Stimulated activated CD4-positive, alpha-beta T cell treated with anti-CD3 and anti-CD28 coated beads, Interleukin-12 subunit alpha, Interleukin-12 subunit beta, amount 100 ng/mL, for 4 hours (primary cell): ENCODE measurements around the gene GPR155.

Experiments used
- DNase-seq: peaks from one replicate; pipeline ENCODE4 v3.0.0-alpha.2; 2020

The GPR155 gene, protein sequence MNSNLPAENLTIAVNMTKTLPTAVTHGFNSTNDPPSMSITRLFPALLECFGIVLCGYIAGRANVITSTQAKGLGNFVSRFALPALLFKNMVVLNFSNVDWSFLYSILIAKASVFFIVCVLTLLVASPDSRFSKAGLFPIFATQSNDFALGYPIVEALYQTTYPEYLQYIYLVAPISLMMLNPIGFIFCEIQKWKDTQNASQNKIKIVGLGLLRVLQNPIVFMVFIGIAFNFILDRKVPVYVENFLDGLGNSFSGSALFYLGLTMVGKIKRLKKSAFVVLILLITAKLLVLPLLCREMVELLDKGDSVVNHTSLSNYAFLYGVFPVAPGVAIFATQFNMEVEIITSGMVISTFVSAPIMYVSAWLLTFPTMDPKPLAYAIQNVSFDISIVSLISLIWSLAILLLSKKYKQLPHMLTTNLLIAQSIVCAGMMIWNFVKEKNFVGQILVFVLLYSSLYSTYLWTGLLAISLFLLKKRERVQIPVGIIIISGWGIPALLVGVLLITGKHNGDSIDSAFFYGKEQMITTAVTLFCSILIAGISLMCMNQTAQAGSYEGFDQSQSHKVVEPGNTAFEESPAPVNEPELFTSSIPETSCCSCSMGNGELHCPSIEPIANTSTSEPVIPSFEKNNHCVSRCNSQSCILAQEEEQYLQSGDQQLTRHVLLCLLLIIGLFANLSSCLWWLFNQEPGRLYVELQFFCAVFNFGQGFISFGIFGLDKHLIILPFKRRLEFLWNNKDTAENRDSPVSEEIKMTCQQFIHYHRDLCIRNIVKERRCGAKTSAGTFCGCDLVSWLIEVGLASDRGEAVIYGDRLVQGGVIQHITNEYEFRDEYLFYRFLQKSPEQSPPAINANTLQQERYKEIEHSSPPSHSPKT

DNA sequence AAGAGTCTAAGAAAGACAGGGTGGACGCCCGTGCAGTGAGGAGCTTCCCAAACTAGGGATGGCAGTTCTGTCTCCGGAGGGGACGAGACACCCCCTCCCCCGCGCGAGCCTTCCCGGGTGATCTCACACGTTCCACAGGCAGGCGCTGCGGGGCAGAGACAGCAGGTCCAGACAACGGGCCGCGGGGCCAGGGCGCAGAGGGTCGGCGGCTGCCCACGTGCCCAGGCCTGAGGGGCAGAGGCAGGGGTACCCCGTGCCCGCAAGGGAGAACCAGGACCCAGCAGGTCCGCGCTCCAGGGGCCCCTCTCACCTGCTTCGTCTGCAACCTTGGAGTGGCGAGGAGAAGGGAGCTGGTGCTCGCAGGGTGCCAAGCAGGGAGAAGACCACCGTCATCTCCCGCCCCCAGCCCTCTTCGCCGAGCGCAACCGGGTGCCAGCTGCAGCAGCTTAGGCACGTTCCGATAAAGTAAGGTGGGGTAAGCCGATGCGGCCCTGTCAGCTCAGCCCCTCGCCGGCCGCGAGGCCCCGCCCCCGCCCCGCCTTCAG, at the start of gene GPR155:
TSS of gene GPR155 (minus strand) at position 467 of the 545 bp plus-strand sequence. CDS start 5,073 bp downstream, outside the sequence.
- peak; percentile 40 for DNase-seq

DNA sequence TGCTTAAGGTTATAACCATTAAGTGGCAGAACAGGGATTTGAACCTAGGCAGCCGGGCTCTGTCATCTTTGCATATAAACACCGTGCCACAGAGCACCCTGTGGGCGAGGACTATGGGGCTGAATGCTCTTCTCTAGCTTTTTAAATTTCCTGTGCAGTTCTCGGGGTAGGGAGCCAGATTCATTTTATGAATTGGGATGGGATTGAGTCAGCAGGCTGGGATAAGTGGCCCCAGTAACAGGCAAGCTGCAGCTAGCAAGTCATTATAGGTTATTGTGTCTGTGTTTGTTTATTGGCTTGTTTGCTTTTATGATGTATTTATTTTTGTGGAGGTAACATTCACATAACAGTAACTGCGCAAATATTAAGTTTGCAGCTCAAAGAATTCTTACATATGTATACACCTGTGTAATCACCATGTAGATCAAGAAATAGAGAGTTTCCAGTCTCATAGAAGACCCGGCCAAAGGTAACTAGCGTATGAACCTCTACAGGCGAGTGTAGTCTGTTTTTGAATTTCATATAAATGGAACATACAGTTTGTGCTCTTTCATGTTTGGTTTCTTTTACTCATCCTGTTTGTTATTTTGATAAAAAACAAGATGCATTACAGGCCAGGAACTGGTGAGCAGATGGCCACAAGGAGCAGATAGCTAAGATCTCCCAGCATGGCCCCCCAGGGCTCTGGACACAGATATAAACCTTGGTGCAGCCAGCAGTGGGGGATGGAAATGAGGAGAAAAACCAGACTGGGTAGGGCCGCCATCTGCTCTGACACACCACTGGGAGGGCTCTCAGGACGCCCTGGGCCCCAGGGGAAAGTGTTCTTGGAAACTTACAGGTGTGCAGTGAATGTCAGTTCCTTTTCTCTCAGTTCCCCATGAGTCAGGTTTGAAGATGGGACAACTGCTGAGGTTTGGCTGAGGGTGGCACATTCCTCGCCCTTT, 49.2 kb upstream of the GPR155 start:
- DNase-seq: no peak

DNA sequence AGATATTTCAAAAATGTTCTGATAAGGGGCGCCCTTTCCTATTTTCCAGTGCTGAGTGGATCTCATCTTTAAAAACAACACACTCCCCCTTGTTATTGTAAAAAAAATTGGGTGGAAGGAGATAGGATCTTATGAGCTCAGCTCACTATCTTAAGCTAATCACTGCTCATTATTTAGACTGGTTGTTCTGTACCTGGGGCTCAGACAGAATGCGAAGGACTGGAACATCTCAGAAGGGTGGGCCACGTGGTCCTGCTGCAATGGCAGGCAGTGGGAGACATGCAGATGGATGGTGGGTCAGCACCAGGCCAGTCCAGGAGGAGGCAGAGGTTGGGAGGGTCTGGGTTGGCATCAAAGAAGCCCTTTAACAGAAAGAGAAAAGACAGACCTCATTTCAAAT, 48.3 kb upstream of the GPR155 start:
- DNase-seq: no peak

DNA sequence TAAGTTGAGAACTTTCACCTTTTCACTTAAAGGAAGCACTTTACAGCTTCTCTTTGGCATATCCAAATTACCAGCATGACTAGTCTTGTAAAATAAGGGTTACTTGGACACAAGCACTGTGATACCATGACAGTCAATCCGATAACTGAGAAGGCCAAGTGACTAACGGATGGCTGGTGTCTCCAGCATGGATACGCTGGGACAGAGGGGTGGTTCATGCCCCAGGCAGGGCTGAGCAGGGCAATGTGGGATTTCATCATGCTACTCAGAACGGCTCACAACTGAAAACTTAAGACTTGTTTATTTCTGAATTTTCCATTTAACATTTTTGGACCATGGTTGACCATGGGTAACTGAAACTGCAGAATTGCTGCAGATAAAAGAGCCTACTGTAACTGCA, 43.1 kb upstream of the GPR155 start:
- no peak for DNase-seq

DNA sequence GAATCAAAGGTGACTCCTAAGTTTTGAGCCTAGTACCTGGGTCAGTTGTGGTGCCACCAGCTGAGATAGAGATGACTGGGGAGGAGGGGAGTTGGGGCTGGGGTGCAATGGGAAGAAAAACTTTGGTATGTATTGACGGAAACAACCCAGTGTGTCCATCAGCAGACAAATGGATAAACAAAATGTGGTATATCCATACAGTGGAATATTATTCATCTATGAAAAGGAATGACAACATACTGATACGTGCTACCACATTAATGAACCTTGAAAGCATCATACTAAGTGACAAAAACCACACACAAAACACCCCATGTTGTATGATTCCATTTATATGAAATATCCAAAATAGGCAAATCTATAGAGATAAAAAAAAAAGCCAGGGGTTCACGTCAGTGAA, 41.1 kb upstream of the GPR155 start:
- DNase-seq: no peak

DNA sequence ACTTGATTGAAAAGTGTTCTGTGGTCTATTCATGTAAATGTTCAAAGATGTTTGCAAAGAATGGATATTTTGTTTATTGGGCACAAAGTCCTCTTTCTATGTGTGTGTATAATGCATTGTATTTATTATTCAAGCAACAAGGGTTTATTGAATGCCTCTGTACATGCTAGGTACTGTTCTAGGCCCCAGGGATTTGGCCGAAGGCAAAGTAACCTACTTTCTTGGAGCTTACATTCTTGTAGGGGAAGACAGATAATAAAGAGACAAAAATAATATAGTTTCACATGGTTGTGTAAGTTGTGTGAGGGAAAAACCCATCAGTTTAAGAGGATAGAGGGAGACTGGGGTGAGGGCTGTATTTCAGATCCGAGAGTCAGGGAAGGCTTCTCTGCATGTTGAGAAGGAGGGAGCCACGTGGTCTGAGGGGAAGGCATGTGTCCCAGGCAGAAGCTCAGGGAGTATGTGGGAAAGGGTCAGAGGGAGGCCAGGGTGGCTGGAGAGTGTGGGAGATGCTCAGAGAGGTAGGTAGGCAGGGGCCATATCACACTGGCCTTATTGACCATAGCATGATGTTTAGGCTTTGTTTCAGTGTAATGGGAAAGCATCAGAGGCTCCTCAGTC, 40.4 kb upstream of the GPR155 start:
- DNase-seq: no peak

DNA sequence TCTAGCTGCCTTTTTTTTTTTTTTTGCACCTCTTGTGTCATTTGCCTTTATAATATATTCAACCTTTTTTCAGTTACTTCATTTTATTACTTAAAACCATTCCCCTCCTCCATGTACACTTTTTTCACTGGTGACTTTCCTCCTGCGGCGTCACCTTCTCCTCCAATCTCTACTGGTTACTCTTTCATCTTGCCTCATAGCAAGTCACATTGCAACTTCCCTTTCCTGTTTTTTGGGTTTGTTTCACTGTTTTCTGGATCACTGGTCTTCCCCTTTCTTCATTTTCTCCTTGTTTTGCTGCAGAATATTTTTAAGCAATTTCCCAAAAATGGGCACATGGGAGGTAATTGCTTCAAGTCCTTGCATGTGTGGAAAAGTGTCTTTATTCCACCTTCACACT, 37.7 kb upstream of the GPR155 start:
- no peak for DNase-seq

DNA sequence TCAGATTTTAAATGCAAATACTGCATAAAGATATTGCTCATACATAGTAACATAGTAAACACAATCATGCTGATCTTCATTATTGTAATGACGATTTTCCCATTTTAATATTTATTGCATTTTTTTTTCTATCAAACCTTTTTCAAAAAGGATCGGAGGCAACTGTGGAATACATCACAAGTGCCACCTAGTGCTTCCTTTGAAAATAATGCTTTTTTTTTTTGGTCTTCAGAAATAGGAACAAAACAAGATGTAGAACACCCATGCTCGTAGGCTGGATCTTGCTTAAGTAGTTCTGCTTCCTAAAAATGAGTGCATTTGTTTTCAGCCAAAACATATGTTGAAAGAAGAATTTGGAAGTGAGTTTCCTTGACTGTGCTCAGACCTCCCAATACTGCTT, 35.7 kb upstream of the GPR155 start:
- no peak for DNase-seq

DNA sequence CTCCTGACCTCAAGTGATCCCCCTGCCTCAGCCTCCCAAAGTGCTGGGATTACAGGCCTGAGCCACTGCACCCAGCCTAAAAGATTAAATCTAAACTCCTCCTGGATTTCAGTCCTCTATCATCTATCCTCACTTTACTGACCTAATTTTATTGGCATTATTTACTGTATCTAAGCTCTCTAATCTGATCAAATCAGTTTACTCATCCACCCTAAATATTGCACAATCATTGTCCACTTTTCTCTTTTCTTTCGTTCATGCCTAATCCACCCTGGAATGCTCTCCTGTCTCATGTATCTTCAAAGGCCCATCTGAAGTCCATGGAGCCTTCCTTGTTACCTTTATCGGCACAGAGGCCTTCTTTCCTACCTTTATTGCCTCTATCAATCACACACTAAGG, 31.6 kb upstream of the GPR155 start:
- no peak for DNase-seq

DNA sequence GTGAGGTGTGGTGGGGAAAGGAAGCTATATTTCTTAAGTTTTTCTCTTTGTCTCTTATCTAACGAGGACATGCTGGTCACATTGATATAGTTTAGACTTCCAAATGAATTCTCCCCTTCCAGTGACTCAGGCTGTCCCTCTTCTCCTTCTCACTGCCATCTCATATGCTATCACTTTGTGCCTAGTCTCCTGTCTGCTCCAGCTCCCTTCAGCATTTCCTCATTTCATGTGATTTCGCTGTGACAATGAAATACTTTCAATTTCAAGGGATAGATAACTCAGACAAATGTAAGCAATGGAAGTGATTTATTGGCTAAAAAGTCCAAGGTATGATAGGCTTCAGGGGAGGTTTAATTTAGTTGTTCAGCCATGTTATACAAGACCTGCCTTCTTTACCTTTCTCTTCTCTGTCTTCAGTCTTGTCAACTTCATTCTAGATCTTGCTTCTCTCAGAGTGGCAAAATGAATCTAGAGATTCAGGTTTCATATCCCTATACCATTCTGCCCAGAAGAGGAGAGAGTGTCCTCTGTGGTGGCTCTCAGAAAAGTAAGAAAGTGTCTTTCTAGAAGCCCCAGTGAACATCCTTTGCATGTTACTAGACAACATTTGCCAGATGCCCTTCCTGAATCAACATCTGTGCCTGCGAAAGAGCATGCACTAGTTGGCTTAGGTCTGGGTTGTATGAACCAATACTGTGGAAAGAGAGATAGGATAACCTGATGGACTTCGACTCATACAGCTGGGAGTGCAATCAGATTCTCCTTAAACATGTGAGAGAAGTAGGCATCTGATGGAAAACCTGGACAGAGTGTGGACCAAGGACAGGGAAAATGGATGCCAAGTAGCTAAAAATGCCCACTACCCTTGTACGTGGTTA, 29.9 kb upstream of the GPR155 start:
- DNase-seq: no peak

DNA sequence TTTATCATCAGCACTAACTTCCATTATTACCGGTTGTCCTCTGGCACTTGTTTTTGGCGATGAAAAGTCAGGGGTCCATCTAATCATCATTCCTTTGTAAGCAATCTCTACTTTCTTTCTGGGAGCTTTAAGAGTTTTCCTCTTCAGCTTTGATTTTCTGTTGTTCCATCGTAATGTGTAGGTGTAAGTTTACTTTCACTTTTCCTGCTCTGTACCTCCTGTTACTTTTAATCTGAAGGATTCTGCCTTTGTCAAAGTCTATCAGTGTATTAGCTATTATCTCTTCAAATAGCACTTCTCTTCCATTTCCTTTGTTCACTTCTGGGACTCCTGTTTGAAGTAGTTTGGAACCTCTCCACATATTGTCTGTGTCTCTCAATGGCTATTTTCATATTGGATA, 25.5 kb upstream of the GPR155 start:
- no peak for DNase-seq

DNA sequence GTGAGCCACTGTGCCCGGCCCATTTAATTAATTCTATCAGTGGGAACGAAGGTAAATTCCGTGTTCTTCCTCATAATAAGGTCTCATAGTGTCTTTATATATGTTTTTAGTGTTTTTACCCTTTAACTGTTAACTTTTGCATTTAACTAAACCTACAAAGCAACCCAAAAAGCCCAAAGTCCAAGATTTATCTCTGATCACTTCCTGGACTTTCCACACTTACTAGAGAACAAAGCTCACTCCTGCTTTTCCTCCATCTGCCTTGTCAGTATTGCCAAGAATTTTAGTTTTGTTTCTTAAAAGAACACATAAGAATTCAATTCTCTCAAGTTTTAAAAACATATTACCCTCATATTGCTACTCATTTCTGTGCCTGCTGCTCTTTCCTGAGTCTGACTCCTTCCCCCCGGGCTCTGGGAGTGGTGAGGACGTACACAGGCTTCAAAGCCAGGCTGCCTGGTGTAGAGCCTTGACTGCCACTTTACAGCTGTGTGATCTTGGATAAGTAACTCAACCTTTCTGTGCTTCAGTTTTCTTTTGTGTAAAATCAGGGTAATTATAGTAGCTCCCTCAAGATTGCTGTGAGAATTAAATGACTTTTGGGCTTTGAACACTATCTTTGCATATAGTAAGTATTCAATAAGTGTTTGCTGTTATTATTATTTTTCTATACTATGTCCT, 24.9 kb upstream of the GPR155 start:
- no peak for DNase-seq

DNA sequence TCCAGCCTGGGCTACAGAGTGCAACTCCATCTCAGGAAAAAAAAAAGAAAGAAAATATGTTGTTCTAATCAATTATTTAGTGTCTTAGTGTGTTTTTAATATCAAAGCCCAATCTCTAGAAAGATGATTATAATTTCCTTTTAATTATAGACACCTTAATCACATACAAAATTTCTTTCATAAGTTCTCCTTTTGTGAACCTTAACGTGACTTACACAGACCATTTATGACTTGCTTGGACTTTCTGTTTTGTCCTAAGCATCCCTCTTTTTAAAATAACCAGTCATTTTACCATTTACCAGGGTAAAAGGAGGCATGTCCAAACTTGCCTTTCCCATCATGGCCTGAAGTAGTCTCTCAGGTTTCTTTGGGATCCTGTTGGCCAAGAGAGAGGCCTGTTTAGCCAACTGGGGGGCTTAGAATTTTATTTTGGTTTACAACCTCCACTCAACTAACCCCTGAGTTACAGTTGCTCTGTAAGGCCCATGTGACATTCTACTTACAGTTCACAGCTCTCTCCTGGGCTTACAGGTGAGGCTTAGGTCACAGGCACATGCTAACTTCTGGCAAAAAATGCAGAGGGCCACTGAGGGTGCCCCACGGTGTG, 23.9 kb upstream of the GPR155 start:
- DNase-seq: no peak

DNA sequence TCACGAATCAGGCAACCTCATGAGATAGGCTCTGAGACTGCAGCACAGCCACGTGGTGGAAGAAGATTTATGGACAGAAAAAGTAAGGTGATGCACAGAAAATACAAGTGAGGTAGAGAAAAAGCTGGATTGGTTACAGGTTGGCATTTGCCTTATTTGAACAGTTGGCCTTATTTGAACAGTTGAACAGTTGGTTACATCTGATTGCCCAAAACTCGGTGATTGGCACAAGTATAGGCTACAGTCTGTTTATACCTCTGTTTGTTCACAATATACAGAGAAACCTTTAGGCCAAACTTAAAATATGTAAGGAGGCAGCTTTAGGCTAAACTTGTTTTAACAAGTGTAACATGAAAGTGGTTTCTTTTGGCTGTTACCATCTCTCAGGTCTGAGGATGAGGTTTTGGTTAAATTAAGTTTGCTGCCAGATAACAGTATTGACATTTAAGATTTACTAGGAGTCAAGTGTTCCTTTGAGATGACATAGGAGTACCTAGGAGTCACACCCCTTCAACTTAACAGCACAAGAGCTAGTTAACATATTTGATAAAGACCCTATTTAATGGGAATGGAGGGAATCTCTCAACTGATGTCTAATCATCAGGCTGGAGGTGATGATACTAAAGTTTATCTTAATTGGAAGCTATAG, 16.5 kb upstream of the GPR155 start:
- no peak for DNase-seq

DNA sequence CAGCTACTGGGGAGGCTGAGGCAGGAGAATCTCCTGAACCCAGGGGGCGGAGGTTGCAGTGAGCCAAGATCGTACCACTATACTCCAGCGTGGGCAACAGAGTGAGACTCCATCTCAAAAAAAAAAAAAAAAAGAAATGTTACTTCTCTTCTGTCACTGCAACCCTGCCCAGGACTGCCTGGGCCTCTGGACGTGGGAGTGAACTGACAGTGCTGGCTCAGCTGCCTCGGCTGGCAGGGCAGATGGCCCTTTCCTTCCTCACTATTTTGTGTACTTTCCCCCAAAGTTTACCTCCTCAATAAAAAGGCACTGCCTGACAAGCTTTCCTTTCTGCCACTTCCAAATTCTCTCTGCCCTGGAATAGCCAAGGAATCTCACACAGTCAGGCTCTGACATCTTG, 12.5 kb upstream of the GPR155 start:
- DNase-seq: no peak

DNA sequence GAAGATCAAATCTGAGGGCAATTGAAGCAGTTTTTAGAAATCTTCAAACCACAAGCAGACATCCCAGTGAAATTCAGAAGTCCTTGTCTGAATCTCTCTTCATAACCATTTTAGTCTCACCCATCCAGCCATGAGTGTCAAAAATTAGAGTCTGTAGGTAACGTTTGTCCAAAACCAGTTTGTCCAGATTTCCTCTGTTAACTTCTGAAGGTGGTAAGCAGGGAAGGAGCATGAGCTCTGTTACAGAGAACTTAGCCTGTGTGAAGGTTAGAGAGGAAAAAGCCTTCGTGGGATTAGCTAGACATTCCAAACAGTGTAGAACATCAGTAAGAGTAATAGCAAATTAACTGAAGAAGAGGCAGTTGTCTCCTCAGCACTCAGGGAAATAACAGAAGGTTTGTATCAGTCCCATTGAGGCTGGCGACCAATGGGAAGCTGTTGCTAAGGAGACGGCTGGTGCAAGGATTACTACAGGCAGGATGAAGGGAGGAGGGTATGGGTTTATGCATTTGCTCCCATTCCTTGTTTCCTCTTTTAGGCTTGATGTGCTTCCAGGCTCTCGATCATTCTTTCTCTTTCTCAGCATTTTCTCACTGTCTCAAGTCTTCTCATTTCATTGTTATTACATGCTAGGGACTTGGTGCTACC, 8.7 kb upstream of the GPR155 start:
- DNase-seq: no peak

DNA sequence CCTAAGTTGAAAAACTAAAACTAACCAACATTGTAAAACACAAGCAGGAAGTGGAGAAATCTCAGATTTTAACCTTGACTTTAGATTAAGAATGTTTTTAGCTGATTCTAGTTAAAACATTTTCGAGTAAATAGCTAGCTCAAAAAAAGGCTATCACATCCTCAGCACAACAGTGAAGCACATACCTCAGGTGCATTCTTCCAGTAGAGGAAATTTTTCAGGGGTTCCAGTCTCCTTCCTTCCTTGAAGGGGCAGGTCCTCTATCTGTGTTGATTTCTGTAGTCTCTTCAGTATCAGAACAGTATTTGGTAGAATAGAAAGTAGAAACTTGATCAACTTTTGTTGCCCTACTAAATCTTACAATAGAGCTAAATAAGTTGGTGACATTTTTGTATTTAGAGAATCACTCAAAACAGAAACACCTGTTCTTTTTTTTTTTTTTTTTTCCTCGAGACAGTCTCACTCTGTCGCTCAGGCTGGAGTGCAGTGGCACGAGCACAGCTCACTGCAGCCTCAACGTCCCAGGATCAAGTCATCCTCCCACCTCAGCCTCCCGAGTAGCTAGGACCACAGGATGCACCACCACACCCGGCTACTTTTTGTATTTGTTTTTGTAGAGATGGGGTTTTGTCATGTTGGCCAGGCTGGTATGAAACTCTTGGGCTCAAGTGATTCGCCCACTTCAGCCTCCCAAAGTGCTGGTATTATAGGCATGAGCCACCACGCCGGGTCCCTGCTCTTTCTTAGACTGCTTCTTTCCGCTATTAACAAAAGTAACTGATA, 6.9 kb upstream of the GPR155 start:
- no peak for DNase-seq

DNA sequence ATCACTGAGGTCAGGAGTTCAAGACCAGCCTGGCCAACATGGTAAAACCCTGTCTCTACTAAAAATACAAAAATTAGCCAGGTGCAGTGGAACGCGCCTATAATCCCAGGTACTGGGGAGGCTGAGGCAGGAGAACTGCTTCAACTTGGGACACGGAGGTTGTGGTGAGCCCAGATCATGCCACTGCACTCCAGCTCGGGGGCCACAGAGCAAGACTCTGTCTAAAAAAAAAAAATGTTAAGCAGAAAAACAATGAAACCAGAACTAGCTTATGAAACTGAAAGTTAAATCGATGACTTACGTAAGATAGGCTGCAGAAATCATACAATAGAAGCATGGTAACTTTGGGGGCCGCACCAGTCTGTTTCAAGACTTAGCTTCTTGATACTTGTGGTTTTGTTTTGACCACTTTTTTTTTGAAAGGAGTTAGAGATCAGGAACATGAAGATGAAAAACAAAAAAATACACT, 6.2 kb upstream of the GPR155 start:
- DNase-seq: peak; percentile 33
